ENCODE results near the gene STK10.

Gene STK10

GRCh38 chr5:172223901-172224873 is 36.2 kb upstream of the STK10 start:
- in situ Hi-C loops (cut with HindIII; ENCODE audit: low sequenced_read_pairs) = no loop called here
- H3K4me3 ChIP-seq (ENCODE audit: low read depth, low read length) = no peak overlapping the region
- no peak for TF ChIP-seq CTCF (IDR thresholded peaks at IDR 0.05; ENCODE audit: low read depth, low read length, missing control alignments)
- no peak for DNase-seq (ENCODE audit: low read depth)

GRCh38 chr5:172219296-172219695 is 31.3 kb upstream of the STK10 start:
- TF ChIP-seq CTCF (IDR thresholded peaks at IDR 0.05; ENCODE audit: low read depth, low read length, missing control alignments) = no peak
- in situ Hi-C loops (cut with HindIII; ENCODE audit: low sequenced_read_pairs) = no loop called here
- DNase-seq (ENCODE audit: low read depth) = no peak
- no peak overlapping the region for H3K4me3 ChIP-seq (ENCODE audit: low read depth, low read length)

- in situ Hi-C loops (cut with HindIII; ENCODE audit: low sequenced_read_pairs) = no loop called here
- H3K4me3 ChIP-seq (ENCODE audit: low read depth, low read length) = no peak overlapping the region
- TF ChIP-seq CTCF (IDR thresholded peaks at IDR 0.05; ENCODE audit: low read depth, low read length, missing control alignments) = no peak
- DNase-seq (ENCODE audit: low read depth) = no peak
Measured at GRCh38 chr5:172216345-172216744, 28.3 kb upstream of the STK10 start.

GRCh38 chr5:172213126-172213525 is 25.1 kb upstream of the STK10 start:
- in situ Hi-C loops (cut with HindIII; ENCODE audit: low sequenced_read_pairs) = no loop called here
- no peak overlapping the region for H3K4me3 ChIP-seq (ENCODE audit: low read depth, low read length)
- no peak for TF ChIP-seq CTCF (IDR thresholded peaks at IDR 0.05; ENCODE audit: low read depth, low read length, missing control alignments)
- no peak for DNase-seq (ENCODE audit: low read depth)

- in situ Hi-C loops (cut with HindIII; ENCODE audit: low sequenced_read_pairs) = no loop called here
- DNase-seq (ENCODE audit: low read depth) = no peak
- TF ChIP-seq CTCF (IDR thresholded peaks at IDR 0.05; ENCODE audit: low read depth, low read length, missing control alignments) = no peak
- H3K4me3 ChIP-seq (ENCODE audit: low read depth, low read length) = no peak overlapping the region
Measured at GRCh38 chr5:172211676-172212075, 23.7 kb upstream of the STK10 start.

GRCh38 chr5:172209714-172210113 is 21.7 kb upstream of the STK10 start:
- no peak for DNase-seq (ENCODE audit: low read depth)
- H3K4me3 ChIP-seq (ENCODE audit: low read depth, low read length) = no peak overlapping the region
- in situ Hi-C loops (cut with HindIII; ENCODE audit: low sequenced_read_pairs) = no loop called here
- TF ChIP-seq CTCF (IDR thresholded peaks at IDR 0.05; ENCODE audit: low read depth, low read length, missing control alignments) = no peak

All from astrocyte of the cerebellum (primary cell).